Smooth muscle cell (in vitro differentiated cells): ENCODE data around the gene ALDH1A3. TPM values are rescaled to one million over a fixed set of nuclear protein-coding genes. Genes with fewer than 3 reads are reported as not detected.

ENCODE experiments used
- DNase-seq: peaks from one replicate; lab custom pipeline; 2025; ENCODE audit not compliant: unreplicated experiment; lab: John Stamatoyannopoulos, UW
- H2AFZ ChIP-seq: fragments of 200-600 bp; sonication (generic); 2 replicates; pipeline ENCODE4 v1.6.0; 2016; ENCODE audit warnings: antibody characterized with exemption, low read depth, mild to moderate bottlenecking
- H3F3A ChIP-seq: fragments of 200-600 bp; sonication (generic); 2 replicates; pipeline ENCODE4 v1.6.0; 2017; ENCODE audit warnings: antibody characterized with exemption, low read depth
- H3K27ac ChIP-seq: fragments of 200-600 bp; sonication (generic); 2 replicates; pipeline ENCODE4 v1.5.1; 2016; ENCODE audit warnings: low read depth, mild to moderate bottlenecking
- H3K27me3 ChIP-seq: fragments of 200-600 bp; sonication (generic); 2 replicates; pipeline ENCODE4 v1.6.1; 2016; ENCODE audit warnings: low read depth, mild to moderate bottlenecking
- H3K36me3 ChIP-seq: fragments of 200-600 bp; sonication (generic); 2 replicates; pipeline ENCODE4 v1.5.1; 2016; ENCODE audit warnings: low read depth
- H3K4me1 ChIP-seq: fragments of 200-600 bp; sonication (generic); 2 replicates; pipeline ENCODE4 v1.5.1; 2016; ENCODE audit warnings: low read depth
- H3K4me2 ChIP-seq: fragments of 200-600 bp; sonication (generic); 2 replicates; pipeline ENCODE4 v1.6.0; 2016; ENCODE audit warnings: mild to moderate bottlenecking
- H3K4me3 ChIP-seq: fragments of 200-600 bp; sonication (generic); 2 replicates; pipeline ENCODE4 v1.5.1; 2016; ENCODE audit warnings: mild to moderate bottlenecking
- H3K79me2 ChIP-seq: fragments of 200-600 bp; sonication (generic); 2 replicates; pipeline ENCODE4 v1.6.0; 2016; ENCODE audit warnings: low read depth, mild to moderate bottlenecking
- H3K9ac ChIP-seq: fragments of 200-600 bp; sonication (generic); 2 replicates; pipeline ENCODE4 v1.6.0; 2016; ENCODE audit warnings: low read depth
- H3K9me3 ChIP-seq: fragments of 200-600 bp; sonication (generic); replicated peaks from 2 replicates; pipeline ENCODE4 v1.5.1; 2016; ENCODE audit warnings: low read depth
- H4K20me1 ChIP-seq: fragments of 200-600 bp; sonication (generic); 2 replicates; pipeline ENCODE4 v1.6.0; 2016; ENCODE audit warnings: low read depth
- WGBS: methylation state at CpG from one replicate; pipeline ENCODE4 v1.1.7; 2016; ENCODE audit warnings: low lambda C conversion rate; 5-methylcytosine and 5-hydroxymethylcytosine counted together
- polyA plus RNA-seq: library from polyadenylated mRNA; unstranded; fragments of >200 nt; fragmentation: Nextera tagmentation; extraction: Ambion mirVana; gene quantifications from 2 replicates; pipeline ENCODE4 v1.2.1, GENCODE V29; 2016
- total RNA-seq: library from RNA; depleted of rRNA; stranded (reverse); fragments of >200 nt; gene quantifications from 2 replicates; pipeline ENCODE4 v1.2.3, GENCODE V29; 2014
- TF ChIP-seq, protein P1 (sequence below): fragments of 200-600 bp; sonication (generic); IDR thresholded peaks from 2 replicates; pipeline ENCODE4 v1.5.1; 2017; ENCODE audit warnings: borderline replicate concordance, mild to moderate bottlenecking, antibody characterized with exemption; ENCODE audit not compliant: insufficient read depth, poor library complexity, severe bottlenecking

Gene ALDH1A3
- total and polyA plus RNA-seq, 2 experiments from 2014 or later = 1.3 to 1.6 TPM

DNA sequence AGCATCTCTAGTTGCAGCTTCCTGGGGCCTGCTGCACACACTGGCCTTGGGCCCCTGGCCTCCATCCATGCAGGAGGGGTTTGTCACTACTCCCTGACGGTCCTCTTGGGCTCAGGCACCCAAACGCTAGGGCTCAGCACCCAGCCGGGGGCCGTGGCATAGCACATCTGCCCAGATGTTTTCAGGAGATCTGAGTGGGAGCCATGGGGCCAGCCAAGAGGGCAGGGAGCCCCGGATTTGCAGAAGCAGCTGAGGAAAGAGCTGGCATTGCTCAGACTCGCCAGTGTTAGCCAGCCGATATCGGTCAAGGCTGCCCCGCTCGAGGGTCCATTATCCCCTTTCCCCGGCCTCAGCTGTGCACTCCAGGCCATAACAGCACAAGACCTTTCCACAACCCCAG lies 1.5 kb upstream of the ALDH1A3 start:
- Histone ChIP-seq H2AFZ (no peak overlapping the region), H3K4me1 (no peaks in the 10 kb centered on the region), H3K4me3 (no peak overlapping the region), H3K27me3 (peaks cover 90% of the 10 kb centered on the region), H3K79me2 (no peaks in the 10 kb centered on the region), H3K9me3 (no peaks in the 10 kb centered on the region), H3K27ac (no peak overlapping the region), H3K36me3 (no peaks in the 10 kb centered on the region), H3F3A (no peaks in the 10 kb centered on the region), H3K9ac (no peak overlapping the region), H4K20me1 (no peaks in the 10 kb centered on the region), H3K4me2 (no peak overlapping the region)
- 80% methylated on average over 11 of the region's 11 CpGs for WGBS
- no peak for DNase-seq
- TF ChIP-seq, protein P1, sequence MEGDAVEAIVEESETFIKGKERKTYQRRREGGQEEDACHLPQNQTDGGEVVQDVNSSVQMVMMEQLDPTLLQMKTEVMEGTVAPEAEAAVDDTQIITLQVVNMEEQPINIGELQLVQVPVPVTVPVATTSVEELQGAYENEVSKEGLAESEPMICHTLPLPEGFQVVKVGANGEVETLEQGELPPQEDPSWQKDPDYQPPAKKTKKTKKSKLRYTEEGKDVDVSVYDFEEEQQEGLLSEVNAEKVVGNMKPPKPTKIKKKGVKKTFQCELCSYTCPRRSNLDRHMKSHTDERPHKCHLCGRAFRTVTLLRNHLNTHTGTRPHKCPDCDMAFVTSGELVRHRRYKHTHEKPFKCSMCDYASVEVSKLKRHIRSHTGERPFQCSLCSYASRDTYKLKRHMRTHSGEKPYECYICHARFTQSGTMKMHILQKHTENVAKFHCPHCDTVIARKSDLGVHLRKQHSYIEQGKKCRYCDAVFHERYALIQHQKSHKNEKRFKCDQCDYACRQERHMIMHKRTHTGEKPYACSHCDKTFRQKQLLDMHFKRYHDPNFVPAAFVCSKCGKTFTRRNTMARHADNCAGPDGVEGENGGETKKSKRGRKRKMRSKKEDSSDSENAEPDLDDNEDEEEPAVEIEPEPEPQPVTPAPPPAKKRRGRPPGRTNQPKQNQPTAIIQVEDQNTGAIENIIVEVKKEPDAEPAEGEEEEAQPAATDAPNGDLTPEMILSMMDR = no peak

DNA sequence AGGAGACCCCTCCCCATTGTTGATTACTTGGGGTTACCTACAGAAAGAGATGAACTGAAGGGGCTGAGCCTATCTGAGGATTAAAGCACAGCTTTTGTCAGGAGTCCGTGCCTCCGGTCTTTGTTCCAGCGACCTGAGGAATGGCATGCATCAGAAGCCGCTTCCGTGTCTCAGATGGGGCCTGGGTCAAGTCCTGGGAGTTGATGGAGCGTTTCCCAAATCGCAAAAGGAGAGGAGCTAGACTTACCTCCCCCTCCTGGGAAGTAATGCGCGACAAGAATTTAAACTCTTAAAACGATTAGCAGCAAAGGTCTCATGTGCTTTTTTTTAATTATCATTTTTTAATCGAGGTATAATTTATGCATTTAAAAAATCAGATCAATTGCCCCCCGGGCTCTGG lies 983 bp upstream of the ALDH1A3 start:
- peak overlapping the region; percentile 88 for H3K4me2 ChIP-seq
- H3K79me2 ChIP-seq = no peaks in the 10 kb centered on the region
- H2AFZ ChIP-seq = no peak overlapping the region
- H3K27ac ChIP-seq = no peak overlapping the region
- peak overlapping the region; percentile 45 for H3K4me3 ChIP-seq
- no peak for DNase-seq
- TF ChIP-seq, protein P1 = no peak
- H3F3A ChIP-seq = no peaks in the 10 kb centered on the region
- H3K9me3 ChIP-seq = no peaks in the 10 kb centered on the region
- no peaks in the 10 kb centered on the region for H3K4me1 ChIP-seq
- WGBS = 16% methylated on average over 12 of the region's 12 CpGs
- peaks cover 95% of the 10 kb centered on the region for H3K27me3 ChIP-seq
- no peaks in the 10 kb centered on the region for H4K20me1 ChIP-seq
- no peak overlapping the region for H3K9ac ChIP-seq
- H3K36me3 ChIP-seq = no peaks in the 10 kb centered on the region

DNA sequence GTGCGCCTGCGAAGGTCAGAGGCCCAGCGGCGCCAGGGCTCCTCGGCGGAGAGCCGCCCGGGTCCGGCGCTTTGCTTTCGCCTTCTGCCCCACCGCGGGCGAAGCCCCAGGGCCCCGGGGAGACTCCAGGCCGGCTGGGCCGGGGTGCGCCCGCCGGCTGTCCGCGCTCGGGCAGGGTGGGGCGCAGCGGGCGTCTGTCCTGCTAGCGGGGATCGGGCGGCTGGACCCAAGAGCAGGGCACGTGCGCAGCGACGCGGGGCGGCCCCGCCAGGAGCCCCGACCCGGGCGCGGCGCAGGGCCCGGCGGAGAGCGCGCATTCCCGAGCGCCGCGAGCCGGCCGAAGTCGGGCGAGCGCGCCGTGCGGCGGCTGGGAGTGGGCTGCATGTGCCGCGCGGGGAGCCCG lies 569 bp upstream of the ALDH1A3 start:
- 2% methylated on average over 44 of the region's 62 CpGs for WGBS

More for the DNA sequence above, 569 bp upstream of the ALDH1A3 start:
- no peaks in the 10 kb centered on the region for H3K9me3 ChIP-seq
- peak overlapping the region; percentile 88 for H3K4me2 ChIP-seq
- no peak overlapping the region for H3K9ac ChIP-seq
- TF ChIP-seq, protein P1 = no peak
- peak overlapping the region; percentile 45 for H3K4me3 ChIP-seq
- no peaks in the 10 kb centered on the region for H3K79me2 ChIP-seq
- H2AFZ ChIP-seq = no peak overlapping the region
- DNase-seq = no peak
- no peaks in the 10 kb centered on the region for H3F3A ChIP-seq
- peaks cover 95% of the 10 kb centered on the region for H3K27me3 ChIP-seq
- no peaks in the 10 kb centered on the region for H4K20me1 ChIP-seq
- no peak overlapping the region for H3K27ac ChIP-seq
- no peaks in the 10 kb centered on the region for H3K4me1 ChIP-seq
- no peaks in the 10 kb centered on the region for H3K36me3 ChIP-seq
